ELR (cell line): ENCODE measurements around the gene C11orf16.
"Not testable (repeated sequence)": the region's sequence is repeated elsewhere in the genome, so short reads cannot be mapped to it uniquely, and the experiment has no call there.

Source experiments
- DNase-seq: peaks from one replicate; pipeline ENCODE4 v3.0.0-alpha.2; 2015; ENCODE audit warnings: low read depth

The C11orf16 gene

GRCh38 chr11:8932564-8933180, at the start of gene C11orf16:
C11orf16 (minus strand) TSS chr11:8932947; CDS start chr11:8932308, 639 bp downstream.
- no peak for DNase-seq

GRCh38 chr11:8980485-8980884, 47.7 kb upstream of the C11orf16 start:
- no peak for DNase-seq

- DNase-seq: not testable (repeated sequence)
Measured at GRCh38 chr11:8979365-8979764, 46.6 kb upstream of the C11orf16 start.

- no peak for DNase-seq
Measured at GRCh38 chr11:8973121-8973520, 40.4 kb upstream of the C11orf16 start.

- DNase-seq: no peak
Measured at GRCh38 chr11:8971924-8972316, 39.2 kb upstream of the C11orf16 start.

GRCh38 chr11:8971196-8971923, 38.6 kb upstream of the C11orf16 start:
- no peak for DNase-seq

- DNase-seq: no peak
Measured at GRCh38 chr11:8967184-8967583, 34.4 kb upstream of the C11orf16 start.

GRCh38 chr11:8964324-8965320, 31.9 kb upstream of the C11orf16 start, which contains the start of gene TMEM9B:
TMEM9B (minus strand) TSS chr11:8964442; CDS start chr11:8964313, 129 bp downstream.
- DNase-seq: peak; percentile 92

GRCh38 chr11:8963569-8964323, 31.0 kb upstream of the C11orf16 start:
- DNase-seq: peak; percentile 77

GRCh38 chr11:8962841-8963240, 30.1 kb upstream of the C11orf16 start:
- no peak for DNase-seq

- DNase-seq: no peak
Measured at GRCh38 chr11:8961401-8961800, 28.7 kb upstream of the C11orf16 start.

GRCh38 chr11:8959546-8960166, 26.9 kb upstream of the C11orf16 start:
- peak; percentile 82 for DNase-seq

GRCh38 chr11:8956860-8957259, 24.1 kb upstream of the C11orf16 start:
- DNase-seq: no peak

- no peak for DNase-seq
Measured at GRCh38 chr11:8948886-8949285, 16.1 kb upstream of the C11orf16 start.

GRCh38 chr11:8947230-8947943, 14.6 kb upstream of the C11orf16 start:
- DNase-seq: no peak

- DNase-seq: no peak
Measured at GRCh38 chr11:8942518-8943066, 9.8 kb upstream of the C11orf16 start, which contains the start of gene ASCL3. ASCL3 (minus strand) TSS chr11:8943016; CDS start chr11:8938161, 4,855 bp downstream.

- DNase-seq: no peak
Measured at GRCh38 chr11:8941341-8942103, 8.8 kb upstream of the C11orf16 start.

- no peak for DNase-seq
Measured at GRCh38 chr11:8937659-8938058, 4.9 kb upstream of the C11orf16 start.

GRCh38 chr11:8937159-8937558, 4.4 kb upstream of the C11orf16 start:
- DNase-seq: no peak
